A673 (cell line): ENCODE measurements around the gene TERB1.

Experiments
- CTCF ChIP-seq: fragments of 300-800, 200-600 bp; sonication (generic); conservative IDR thresholded peaks from 2 replicates; pipeline ENCODE4 v1.5.1; 2017; ENCODE audit warnings: low read depth, mild to moderate bottlenecking, antibody characterized with exemption, low read length, moderate library complexity, mixed read lengths
- EZH2 ChIP-seq: fragments of 200-600 bp; sonication (generic); IDR thresholded peaks from 2 replicates; pipeline ENCODE4 v1.6.1; 2017; ENCODE audit warnings: borderline replicate concordance, low read depth, mild to moderate bottlenecking, mixed read lengths, antibody characterized with exemption, low read length; ENCODE audit not compliant: poor library complexity, severe bottlenecking

- TF ChIP-seq CTCF (no peak), EZH2 (no peak)
These were observed 48.9 kb upstream of the TERB1 start for GRCh38 chr16:66850115-66850815.
